ENCODE results near the gene ZNF586.
"Not testable (repeated sequence)": the region's sequence is repeated elsewhere in the genome, so short reads cannot be mapped to it uniquely, and the experiment has no call there.

ZNF586 gene

DNA sequence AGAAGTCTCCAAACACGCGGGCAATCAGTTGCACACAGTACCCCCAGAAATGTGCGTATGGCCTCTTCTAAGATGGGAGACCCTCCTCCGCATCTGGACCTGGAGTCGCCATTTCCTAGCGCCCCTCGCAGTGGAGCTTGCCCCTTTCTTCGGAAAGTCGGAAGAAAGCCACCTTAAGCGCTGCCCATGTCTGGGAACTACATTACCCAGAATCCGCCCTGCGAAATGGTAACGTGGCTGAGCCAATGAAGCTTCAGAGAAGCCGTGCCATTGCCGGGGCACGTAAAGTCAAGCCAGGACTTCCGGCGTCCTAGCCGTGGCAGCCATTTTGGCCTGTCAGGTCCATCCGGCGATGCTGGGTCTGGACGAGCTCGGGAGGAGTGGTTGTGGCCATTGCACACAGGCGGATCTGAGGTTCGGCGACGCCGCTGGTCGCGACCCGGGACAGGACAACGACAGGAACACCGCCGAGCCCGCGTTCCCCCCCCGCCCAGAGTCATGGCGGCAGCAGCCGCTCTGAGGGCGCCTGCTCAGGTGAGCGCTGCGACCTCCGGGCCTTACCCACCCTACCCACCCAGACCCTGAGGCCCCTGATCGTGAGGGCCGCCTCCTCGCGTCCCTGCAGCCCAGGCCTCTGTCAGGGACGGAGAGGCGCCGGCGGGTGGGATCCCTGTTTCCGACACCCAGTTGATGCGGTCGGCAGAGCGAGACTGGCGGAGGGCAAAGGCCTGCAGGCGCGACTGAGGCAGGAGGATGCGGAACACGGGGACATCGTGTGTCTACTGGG is at the start of gene ZNF586:
ZNF586 (plus strand) TSS at position 332 of the 787 bp plus-strand sequence; CDS start at position 499, 167 bp downstream.
- peak; percentile 81 for DNase-seq

DNA sequence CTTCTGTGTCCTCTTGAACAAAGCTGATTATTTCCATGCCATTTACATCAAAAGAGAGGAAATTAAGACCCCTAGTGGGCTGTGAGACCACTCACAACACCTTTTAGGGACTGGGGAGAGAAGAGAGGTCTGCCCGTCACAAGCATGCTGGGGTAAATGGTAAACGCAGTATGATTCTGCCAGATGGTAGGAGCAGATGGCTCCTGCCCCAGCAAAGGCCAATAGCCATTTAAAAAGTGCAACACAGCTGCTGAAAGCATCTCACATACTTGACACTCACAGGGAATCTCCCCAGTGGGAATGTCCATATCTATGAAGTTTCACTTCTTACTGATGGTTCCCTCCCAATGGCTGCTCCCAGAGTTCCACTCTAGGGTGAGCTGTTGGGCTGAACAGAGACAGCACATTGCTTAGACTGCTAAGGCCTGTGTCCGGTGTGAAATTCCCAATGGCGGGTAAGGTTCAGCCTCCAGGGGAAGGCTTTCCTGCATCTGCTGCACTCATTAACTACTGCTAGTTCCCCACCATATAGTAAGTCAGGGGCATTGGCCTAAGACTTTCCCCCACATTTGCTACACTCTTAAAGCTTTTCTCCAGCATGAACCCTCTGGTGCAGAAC is 49.5 kb upstream of the ZNF586 start:
- DNase-seq = no peak

DNA sequence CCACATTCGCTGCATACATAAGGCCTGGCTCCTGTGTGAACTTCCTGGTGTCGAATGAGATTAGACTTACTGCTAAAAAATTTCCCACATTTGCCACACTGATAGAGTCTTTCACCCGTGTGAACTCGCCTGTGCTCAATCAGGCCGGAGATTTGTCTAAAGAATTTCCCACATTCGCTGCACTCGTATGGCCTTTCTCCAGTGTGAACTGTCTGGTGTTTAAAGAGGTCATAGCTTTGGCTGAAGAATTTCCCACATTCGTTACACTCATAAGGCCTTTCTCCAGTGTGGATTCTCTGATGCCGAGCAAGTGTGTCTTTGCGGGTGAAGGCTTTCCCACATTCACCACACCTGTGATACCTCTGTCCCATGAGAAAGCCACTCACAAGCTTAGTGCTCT is 48.6 kb upstream of the ZNF586 start:
- DNase-seq = no peak

DNA sequence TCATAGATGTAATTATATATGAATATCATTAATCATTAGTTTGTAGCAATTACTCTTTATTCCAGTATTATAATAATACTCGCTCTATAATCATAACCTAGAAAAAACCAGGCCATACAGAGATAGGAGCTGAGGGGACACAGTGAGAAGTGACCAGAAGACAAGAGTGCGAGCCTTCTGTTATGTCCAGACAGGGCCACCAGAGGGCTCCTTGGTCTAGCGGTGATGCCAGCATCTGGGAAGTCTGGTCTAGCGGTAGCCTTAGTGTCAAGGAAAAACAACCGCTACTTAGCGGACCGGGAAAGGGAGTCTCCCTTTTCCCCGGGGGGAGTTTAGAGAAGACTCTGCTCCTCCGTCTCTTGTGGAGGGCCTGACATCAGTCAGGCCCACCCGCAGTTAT is 31.2 kb upstream of the ZNF586 start:
- DNase-seq = not testable (repeated sequence)

DNA sequence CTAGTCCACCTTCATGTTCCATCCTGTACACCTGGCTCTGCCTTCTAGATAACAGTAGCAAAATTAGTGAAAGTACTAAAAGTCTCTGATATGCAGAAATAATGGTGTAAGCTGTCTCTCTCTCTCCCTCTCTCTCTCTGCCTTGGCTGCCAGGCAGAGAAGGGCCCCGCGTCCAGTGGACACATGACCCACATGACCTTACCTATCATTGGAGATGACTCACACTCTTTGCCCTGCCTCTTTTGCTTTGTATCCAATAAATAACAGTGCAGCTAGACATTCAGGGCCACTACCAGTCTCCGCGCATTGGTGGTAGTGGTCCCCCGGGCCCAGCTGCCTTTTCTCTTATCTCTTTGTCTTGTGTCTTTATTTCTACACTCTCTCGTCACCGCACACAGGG is 30.7 kb upstream of the ZNF586 start:
- DNase-seq = not testable (repeated sequence)

DNA sequence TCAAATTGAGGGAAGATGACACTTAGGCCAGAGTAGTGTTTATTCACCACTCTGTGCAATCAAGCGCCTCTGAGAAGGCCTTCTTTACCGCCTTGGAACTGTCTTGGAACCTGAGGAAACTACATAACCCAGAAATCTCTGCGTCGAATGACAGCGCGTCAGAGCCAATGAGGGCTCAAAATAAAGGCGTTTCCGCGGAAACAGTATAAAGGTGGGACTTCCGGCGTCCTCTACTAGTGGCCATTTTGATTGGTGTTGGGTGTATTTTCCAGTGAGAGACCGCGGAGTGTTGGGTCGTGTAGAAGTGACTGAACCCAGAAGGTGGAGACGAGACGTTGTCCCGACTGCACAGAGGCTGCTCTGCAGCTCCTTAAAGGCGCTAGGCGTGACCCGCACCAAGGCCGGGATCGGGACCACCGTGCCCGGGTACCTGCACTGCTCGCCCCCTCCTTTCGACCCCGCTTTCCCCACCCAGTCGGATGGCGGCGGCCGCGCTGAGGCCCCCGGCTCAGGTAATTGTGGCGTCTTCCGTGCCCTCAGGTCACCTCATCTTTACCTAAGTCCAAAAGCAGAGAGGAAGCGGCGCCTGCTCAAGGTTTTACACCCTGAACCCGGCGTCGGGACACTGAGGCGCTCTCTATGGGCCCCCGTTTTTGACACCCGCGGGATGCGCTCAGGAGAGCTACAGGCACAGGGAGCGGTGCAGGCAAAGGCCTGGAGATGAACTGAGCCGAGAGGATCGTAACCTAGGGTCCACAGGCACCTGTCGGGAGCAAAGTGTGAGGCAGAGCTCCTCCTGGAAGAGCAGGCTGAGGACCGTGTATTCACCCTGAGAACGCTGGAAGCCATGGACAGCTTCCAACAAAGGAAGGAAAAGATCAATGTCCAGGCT is 22.6 kb upstream of the ZNF586 start, which contains the start of gene ZNF776:
ZNF776 (plus strand) TSS at position 236 of the 892 bp plus-strand sequence; CDS start at position 480, 244 bp downstream.
- DNase-seq = peak; percentile 82

DNA sequence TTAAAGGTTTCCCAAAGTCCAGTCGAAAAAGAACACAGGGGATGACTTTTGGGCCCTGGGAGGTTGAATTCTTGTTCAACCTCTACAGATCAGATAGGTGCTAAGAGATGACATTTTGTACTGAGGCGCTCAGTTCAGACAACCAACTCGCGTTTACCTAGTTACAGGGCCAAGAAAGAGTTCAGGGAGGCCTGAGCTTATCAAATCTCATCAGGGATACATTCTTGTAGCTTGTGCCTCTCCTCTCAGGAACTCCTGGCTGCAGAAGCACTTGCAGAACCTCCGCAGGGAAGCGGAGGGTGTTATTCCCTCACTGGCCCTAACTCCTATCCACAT is 22.0 kb upstream of the ZNF586 start:
- no peak for DNase-seq

DNA sequence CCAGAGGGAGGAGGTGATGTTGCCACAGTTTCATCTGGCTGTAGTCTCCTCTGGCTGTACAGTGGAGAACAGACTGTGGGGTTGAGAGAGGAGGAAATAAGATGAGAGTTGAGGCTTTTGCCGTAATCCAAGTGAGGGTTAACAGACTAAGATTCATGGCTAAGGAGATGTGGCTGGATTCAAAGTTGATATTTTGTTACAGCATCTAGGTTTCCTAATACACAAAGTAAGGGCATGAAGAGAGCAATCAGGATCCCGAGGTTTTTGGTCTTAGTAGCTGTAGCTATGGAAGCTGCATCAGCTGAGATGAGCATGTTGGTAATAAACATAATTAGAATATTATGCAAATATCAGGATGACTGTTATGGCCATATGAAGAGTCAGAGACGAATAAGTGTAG is 21.4 kb upstream of the ZNF586 start:
- no peak for DNase-seq

DNA sequence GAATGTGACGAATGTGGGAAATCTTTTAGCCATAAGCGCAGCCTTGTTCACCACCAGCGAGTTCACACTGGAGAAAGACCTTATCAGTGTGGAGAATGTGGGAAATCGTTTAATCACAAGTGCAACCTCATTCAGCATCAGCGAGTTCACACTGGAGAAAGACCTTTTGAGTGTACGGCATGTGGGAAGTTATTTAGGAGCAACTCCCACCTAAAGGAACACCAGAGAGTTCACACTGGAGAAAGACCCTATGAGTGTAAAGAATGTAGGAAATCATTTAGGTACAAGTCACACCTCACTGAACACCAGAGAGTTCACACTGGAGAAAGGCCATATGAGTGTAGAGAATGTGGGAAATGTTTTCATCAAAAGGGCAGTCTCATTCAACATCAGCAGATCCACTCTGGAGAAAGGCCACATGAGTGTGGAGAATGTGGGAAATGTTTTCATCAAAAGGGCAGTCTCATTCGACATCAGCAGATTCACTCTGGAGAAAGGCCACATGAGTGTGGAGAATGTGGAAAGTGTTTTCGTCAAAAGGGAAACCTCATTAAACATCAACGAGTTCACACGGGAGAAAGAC is 15.3 kb upstream of the ZNF586 start:
- no peak for DNase-seq

DNA sequence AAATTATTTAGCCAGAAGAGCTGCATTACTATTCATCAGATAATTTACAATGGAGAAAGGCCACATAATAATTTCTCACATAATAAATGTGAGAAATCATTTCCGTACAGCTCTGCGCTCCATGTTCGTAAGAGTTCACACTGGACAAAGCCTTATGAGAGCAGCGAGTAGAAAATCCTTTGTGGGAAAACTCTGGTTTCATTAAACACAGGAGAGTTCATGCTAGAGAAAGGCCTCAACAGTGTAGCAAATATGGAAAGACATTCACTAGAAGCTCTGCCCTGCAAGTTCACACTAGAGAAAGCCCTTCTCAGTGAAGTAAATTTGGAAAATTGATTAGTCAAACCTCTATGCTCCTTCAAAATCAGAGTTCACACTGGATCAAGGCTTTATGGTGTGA is 14.4 kb upstream of the ZNF586 start:
- no peak for DNase-seq

DNA sequence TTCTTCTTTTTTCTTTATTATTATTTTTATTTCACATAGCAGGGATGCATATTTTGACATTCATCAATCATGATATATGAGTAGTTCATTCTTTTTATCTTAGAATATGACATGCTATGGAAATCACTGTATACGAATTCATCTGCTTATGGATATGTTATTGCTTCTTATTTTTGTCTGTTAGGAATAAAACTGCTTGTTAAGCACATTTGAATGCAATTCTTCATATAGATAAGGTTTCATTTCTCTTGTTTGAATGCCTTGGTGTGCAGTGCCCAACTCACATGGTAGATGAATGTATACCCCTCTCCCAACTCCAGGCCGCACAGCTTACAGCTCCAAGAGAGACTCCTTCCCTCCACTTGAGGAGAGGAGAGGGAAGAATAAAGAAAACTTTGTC is 11.5 kb upstream of the ZNF586 start:
- DNase-seq = no peak

DNA sequence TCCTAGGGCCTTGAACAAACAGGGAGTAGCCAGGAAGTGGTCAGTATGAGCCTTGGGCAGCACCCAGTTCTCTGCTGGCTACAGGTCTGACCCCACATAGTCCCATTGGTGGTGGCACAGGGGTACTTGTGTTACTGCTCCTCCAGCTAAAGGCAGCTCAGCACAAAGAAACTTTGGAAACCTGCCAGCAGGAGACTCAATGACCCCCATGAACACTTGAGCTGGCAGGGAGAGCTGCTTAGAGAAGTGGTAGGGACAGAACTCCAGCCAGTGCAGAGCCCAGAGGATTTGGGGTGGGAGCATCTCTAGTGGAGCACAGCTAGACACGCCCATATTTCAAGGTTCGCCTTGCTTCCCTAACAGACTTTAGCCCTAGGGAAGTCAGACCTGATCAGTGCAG is 10.4 kb upstream of the ZNF586 start:
- DNase-seq = no peak

DNA sequence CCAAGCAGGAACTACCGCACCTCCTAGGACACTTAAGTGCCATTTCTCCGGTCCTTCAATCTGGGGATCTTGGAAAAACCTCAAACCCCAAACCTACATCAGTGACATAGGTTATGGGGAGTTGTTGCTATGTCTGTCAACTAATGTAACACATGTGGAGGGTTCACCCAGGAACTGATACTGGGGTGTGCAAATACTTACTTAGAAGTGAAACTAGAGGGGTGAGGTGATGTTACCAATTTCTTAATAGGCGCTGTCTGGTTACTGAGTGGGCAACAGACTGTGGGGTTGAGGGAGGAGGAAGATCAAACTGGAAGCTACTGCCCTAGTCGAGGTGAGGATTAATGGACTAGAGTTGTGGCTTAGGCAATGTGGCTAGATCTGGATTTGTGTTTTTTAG is 1.9 kb downstream of the ZNF586 start:
- no peak for DNase-seq

DNA sequence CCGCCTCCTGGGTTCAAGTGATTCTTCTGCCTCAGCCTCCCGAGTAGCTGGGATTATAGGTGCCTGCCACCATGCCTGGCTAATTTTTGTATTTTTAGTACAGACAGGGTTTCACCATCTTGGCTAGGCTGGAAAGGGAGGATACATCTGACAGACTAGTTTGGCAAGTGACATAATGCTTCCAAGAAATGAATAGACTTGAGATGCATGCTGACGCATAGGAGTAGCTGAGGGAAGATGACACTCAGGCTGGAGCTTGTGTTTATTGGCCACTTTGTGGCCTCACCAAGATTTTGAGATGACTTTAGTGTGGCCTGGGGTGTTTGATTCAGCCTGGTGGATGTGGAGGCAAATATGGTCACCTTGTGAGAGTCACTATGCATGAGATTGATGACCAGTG is 4.0 kb downstream of the ZNF586 start:
- DNase-seq = no peak

DNA sequence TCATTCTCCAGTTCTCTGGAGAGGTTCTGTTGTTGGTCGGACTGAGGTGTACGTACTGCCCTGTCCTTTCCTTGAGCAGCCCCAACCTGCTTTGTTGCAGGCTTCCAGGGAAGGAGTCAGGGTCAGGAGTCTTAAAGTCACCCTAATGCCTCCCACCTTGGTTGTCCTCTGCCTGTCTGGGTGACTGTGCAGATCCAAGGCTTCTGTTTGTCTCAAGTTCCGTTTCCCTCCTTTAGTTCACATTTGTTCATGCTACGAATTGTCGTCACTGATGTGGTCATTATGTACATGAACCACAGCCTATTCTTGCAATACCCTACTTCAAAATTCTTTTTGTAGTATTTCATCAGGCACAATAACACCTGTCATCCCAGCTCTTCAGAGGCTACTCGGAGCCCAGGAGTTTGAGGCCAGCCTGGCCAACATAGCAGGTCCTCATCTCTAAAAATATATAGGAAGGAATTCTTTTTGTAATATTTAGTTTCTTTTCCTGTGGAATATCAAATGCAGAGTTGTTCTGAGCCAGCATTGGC is 7.4 kb downstream of the ZNF586 start:
- no peak for DNase-seq

DNA sequence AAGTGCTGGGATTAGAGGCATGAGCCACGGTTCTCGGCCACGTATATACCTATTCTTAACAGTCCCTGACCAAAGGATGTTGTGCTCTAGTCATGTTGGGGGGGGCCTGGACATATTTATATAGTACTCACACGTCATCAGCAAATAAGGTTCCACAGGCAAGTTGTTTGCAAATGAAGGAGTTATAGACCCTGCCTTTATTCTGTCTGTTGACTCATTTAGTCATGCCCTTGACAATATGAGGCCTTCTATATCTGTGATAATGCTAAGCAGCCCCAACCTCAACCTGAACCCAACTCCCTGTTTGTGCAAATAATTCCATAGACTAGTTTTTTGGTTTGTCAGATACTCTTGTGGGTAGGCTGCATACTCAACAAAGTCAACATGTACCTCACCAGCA is 8.9 kb downstream of the ZNF586 start:
- no peak for DNase-seq

DNA sequence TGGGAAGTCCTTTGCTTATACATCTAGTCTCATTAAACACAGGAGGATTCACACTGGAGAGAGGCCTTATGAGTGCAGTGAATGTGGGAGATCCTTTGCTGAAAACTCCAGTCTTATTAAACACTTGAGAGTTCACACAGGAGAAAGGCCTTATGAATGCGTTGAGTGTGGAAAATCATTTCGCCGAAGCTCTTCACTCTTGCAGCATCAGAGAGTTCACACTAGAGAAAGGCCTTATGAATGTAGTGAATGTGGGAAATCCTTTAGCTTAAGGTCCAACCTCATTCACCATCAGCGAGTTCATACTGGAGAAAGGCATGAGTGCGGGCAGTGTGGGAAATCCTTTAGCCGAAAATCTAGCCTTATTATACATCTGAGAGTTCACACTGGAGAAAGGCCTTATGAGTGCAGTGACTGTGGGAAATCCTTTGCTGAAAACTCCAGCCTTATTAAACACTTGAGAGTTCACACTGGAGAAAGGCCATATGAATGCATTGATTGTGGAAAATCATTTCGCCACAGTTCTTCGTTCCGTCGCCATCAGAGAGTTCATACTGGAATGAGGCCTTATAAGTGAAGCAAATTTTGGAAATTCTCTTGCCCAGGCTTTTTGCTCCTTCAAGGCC is 9.9 kb downstream of the ZNF586 start:
- DNase-seq = no peak

DNA sequence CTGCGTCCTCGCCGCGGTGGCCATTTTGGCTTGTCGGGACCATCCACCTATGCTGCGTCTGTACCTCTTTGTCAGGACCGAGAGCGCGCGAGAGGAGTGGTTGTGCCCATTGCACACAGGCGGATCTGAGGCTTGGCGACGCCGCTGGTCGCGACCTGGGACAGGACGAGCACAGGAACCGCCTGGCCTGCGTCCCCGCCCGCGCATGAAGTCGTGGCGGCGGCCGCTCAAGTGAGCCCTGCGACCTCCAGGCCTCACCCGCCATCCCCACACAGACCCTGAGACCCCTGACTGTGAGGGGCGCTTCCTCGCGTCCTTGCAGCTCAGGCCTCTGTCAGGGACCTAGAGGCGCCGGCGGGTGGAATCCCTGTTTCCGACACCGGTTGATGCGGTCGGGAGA is 16.8 kb downstream of the ZNF586 start:
- no peak for DNase-seq

DNA sequence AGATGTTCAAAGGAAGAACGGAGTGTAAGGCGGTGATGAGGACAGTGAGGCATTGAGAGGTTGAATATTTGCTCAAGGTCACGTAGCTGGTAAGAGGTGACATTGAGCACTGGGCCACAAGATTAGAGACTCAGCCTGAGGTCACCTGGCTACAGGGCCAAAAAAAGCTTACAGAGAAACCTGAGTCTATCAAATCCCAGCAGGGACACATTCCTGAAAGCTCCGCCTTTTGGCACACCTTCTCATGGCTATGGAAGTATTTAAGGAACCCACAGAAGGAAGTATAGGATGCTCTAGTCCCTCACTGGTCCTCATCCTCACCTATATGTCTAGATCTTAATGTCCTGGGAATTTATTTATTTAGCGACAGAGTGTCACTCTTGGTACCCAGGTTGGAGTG is 17.4 kb downstream of the ZNF586 start:
- DNase-seq = no peak

DNA sequence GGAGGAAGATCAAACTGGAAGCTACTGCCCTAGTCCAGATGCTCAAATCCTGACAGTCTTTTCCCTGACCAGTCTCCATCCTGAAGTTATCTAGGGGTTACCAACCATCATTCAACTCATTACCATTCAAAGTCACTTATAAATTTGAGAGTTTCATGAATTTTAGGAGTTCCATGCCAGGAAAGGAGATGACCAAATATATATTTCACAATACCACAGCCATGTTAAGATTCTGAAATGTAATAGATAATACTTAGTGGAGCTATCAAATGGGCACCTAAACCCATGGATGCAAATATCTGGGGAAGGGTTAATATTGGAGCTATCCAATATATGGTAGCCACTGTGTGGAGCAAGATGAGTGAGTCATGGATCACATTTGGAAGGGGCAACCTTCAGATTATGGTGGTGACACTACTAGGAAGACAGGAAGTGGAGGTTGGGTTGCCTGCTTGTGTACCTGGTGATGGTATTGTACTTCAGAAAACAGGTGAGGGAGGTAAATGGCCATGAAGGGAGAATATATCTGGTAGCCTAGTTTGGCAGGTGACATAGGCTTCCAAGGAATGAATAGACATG is 18.7 kb downstream of the ZNF586 start:
- DNase-seq = no peak

DNA sequence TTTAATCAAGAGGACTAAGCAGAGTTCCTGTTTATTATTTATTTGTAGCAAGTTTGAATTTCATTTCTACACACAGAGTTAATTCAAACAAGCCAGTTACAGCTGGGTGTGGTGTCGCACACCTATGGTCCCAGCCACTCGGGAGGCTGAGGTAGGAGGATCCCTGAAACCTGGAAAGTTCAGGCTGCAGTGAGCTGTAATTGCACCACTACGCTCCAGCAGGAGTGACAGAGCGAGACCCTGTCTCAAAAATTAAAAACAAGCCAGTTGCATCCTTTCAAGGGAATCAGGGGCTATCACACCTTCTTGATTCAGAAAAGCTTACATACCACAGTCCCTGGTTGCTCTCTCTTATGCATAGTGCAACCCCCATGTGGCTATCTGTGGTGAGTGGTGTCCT is 19.8 kb downstream of the ZNF586 start:
- no peak for DNase-seq

DNA sequence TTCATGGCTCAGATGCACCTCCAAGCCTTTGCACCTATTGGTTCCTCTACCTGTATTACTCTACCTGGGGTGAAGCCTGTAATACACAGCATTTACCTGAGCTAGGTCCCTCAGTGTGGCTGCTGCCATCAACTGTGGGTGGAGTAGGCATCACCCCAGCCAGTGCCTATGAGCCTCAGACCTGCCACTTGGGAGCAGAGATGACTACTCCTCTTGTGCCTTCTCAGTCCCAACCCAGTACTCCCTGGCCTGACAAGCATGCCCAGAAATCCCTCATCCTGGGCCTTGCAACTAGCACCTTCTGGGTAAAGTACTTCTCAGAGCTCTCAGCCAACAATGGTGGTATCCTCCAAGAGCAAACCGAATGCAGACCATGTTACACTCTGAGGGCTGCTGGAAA is 27.1 kb downstream of the ZNF586 start:
- not testable (repeated sequence) for DNase-seq
